ENCODE data around the gene ZKSCAN7. TPM values are rescaled to one million over a fixed set of nuclear protein-coding genes. Genes with fewer than 3 reads are reported as not detected.

The ZKSCAN7 gene
- total RNA-seq (1 to 10 TPM; 2.7 to 7.1 (median 5.5) TPM), polyA plus RNA-seq (1 to 10 TPM in 2 of 3 donors, under 1 TPM in 1; 0.60 to 2.5 (median 1.8) TPM)

- peak; percentile 73 for DNase-seq
- Histone ChIP-seq H3K27me3 (peaks cover 0 to 23% (median 0%) of the 10 kb centered on the region in 3 donors), H3K4me1 (peaks cover 0 to 14% (median 10%) of the 10 kb centered on the region in 4 donors), H3K36me3 (peaks cover 0 to 9% (median 0%) of the 10 kb centered on the region in 4 donors), H3K9me3 (peaks cover 0 to 5% (median 0%) of the 10 kb centered on the region in 4 donors), H3K4me3 (peak within 1 kb of the TSS; percentile 62 to 85 (median 78)), H3K27ac (peak within 1 kb of the TSS; percentile 71 to 81 (median 76))
- 6 to 11% methylated on average over 68 of the region's 68 CpGs for WGBS, 2 donors
- no peak for TF ChIP-seq EP300 (IDR thresholded peaks at IDR 0.05)
- TF ChIP-seq POLR2AphosphoS5 (IDR thresholded peaks at IDR 0.05), result peak in 1 of 4 donors; percentile 7
- TF ChIP-seq POLR2A (IDR thresholded peaks at IDR 0.05), result no peak
- intact Hi-C loops (cut with DNase I), result loop anchor here (1.0 kb wide), 1 partner anchor 44 kb away; no protein-coding TSS in a partner anchor
Observed at GRCh38 chr3:44554626-44555592, at the start of gene ZKSCAN7. TSS of gene ZKSCAN7 (plus strand) at chr3:44555193. CDS start at chr3:44557048, 1,855 bp downstream.

- DNase-seq, result no peak
- Histone ChIP-seq H3K4me1 (peaks cover 0 to 22% (median 18%) of the 10 kb centered on the region in 4 donors), H3K9me3 (peaks cover 0 to 3% (median 0%) of the 10 kb centered on the region in 4 donors), H3K36me3 (peaks cover 3 to 9% (median 5%) of the 10 kb centered on the region in 4 donors), H3K4me3 (no peak overlapping the region), H3K27ac (no peak overlapping the region), H3K27me3 (no peaks in the 10 kb centered on the region)
- WGBS, 2 donors, result 92 to 99% methylated on average over 3 of the region's 3 CpGs
- TF ChIP-seq POLR2A (IDR thresholded peaks at IDR 0.05) (no peak), EP300 (IDR thresholded peaks at IDR 0.05) (no peak), POLR2AphosphoS5 (IDR thresholded peaks at IDR 0.05) (no peak), CTCF (IDR thresholded peaks at IDR 0.05) (no peak)
- intact Hi-C loops (cut with DNase I), result no loop called here
Observed at GRCh38 chr3:44506556-44506955, 48.4 kb upstream of the ZKSCAN7 start.

GRCh38 chr3:44506961-44507360, 48.0 kb upstream of the ZKSCAN7 start:
- TF ChIP-seq CTCF (IDR thresholded peaks at IDR 0.05), result no peak
- TF ChIP-seq POLR2AphosphoS5 (IDR thresholded peaks at IDR 0.05), result no peak
- TF ChIP-seq POLR2A (IDR thresholded peaks at IDR 0.05), result no peak
- no peak for TF ChIP-seq EP300 (IDR thresholded peaks at IDR 0.05)
- Histone ChIP-seq H3K4me1 (peaks cover 0 to 23% (median 21%) of the 10 kb centered on the region in 4 donors), H3K27me3 (no peaks in the 10 kb centered on the region), H3K4me3 (no peak overlapping the region), H3K36me3 (peaks cover 0 to 5% (median 2%) of the 10 kb centered on the region in 4 donors), H3K27ac (no peak overlapping the region), H3K9me3 (peaks cover 0 to 3% (median 0%) of the 10 kb centered on the region in 4 donors)
- no peak for DNase-seq
- intact Hi-C loops (cut with DNase I), result no loop called here
- 94 to 95% methylated on average over 5 of the region's 5 CpGs for WGBS, 2 donors

GRCh38 chr3:44509393-44509921, 45.5 kb upstream of the ZKSCAN7 start:
- DNase-seq, result no peak
- peak overlapping the region; percentile 81 to 93 (median 90) for H3K4me3 ChIP-seq
- no peaks in the 10 kb centered on the region for H3K36me3 ChIP-seq
- TF ChIP-seq POLR2AphosphoS5 (IDR thresholded peaks at IDR 0.05) (no peak), EP300 (IDR thresholded peaks at IDR 0.05) (no peak), POLR2A (IDR thresholded peaks at IDR 0.05) (no peak), CTCF (IDR thresholded peaks at IDR 0.05) (no peak)
- H3K9me3 ChIP-seq, result no peaks in the 10 kb centered on the region
- H3K27ac ChIP-seq, result peak overlapping the region; percentile 83 to 95 (median 93)
- intact Hi-C loops (cut with DNase I), result no loop called here
- peaks cover 0 to 23% (median 22%) of the 10 kb centered on the region in 4 donors for H3K4me1 ChIP-seq
- no peaks in the 10 kb centered on the region for H3K27me3 ChIP-seq
- 40 to 58% methylated on average over 2 of the region's 2 CpGs for WGBS, 2 donors

All from sigmoid colon (tissue), 7 donors.